Transverse colon (tissue), 4 donors: ENCODE results near the gene FOSL1. TPM values are rescaled to one million over a fixed set of nuclear protein-coding genes. Genes with fewer than 3 reads are reported as not detected.

Experiments
- DNase-seq: peaks from one replicate; pipeline ENCODE4 v3.0.0-alpha.2; 2019
- H3K27ac ChIP-seq, 4 donors: fragments of 200-600 bp; sonication (generic); 2 replicates each; pipeline ENCODE4 v1.5.1; 2016 to 2018; ENCODE audit warnings: inconsistent platforms in 4 of 4
- H3K27me3 ChIP-seq: fragments of 200-600 bp; sonication (generic); 2 replicates; pipeline ENCODE4 v1.5.1; 2017; ENCODE audit warnings: inconsistent platforms
- H3K36me3 ChIP-seq, 4 donors: fragments of 200-600 bp; sonication (generic); 2 replicates each; pipeline ENCODE4 v1.5.1; 2017 to 2019; ENCODE audit warnings: inconsistent platforms in 4 of 4
- H3K4me1 ChIP-seq, 4 donors: fragments of 200-600 bp; sonication (generic); 2 replicates each; pipeline ENCODE4 v1.5.1; 2017 to 2020; ENCODE audit warnings: inconsistent platforms in 4 of 4
- H3K4me3 ChIP-seq, 4 donors: fragments of 200-600 bp; sonication (generic); 1 replicate in 1 of 4; 2 replicates in 3 of 4; pipeline versions ENCODE4 v1.5.1 to v1.6.1; 2017 to 2019; ENCODE audit warnings: inconsistent platforms in 4 of 4
- H3K9me3 ChIP-seq, 2 donors: fragments of 200-600 bp; sonication (generic); 2 replicates each; pipeline ENCODE4 v1.5.1; 2017 to 2019; ENCODE audit warnings: inconsistent platforms in 2 of 2
- CTCF ChIP-seq, 5 experiments: fragments of 200-600 bp in 3 of 5; fragments of 450-650 bp in 2 of 5; sonication (generic) in 3 of 5; IDR thresholded peaks; 1 replicate in 2 of 5; 2 replicates in 3 of 5; pipeline ENCODE4 v1.5.1; 2016 to 2017; ENCODE audit warnings: antibody characterized with exemption in 5 of 5, inconsistent platforms in 3 of 5, mild to moderate bottlenecking in 2 of 5, moderate library complexity in 1 of 5
- EP300 ChIP-seq: sonication (generic); formaldehyde crosslinking; IDR thresholded peaks from one replicate; pipeline ENCODE4 v1.6.1; 2017; ENCODE audit warnings: antibody characterized with exemption, low read depth
- POLR2A ChIP-seq: fragments of 450-650 bp; IDR thresholded peaks from one replicate; pipeline ENCODE4 v1.6.1; 2016; ENCODE audit warnings: antibody characterized with exemption, mild to moderate bottlenecking, moderate library complexity
- POLR2AphosphoS5 ChIP-seq, 3 donors: sonication (generic); formaldehyde crosslinking; IDR thresholded peaks; one replicate each; pipeline ENCODE4 v1.6.1; 2016; ENCODE audit warnings: antibody characterized with exemption in 3 of 3
- WGBS, 2 donors: methylation state at CpG; one replicate each; pipeline ENCODE4 v1.1.5; 2018; ENCODE audit warnings: low coverage in 1 of 2; 5-methylcytosine and 5-hydroxymethylcytosine counted together
- in situ Hi-C, 4 donors: fragments of 200-750 bp; cut with MboI; loops; one replicate each; pipeline versions ENCODE4 v1.15.0 to v1.15.1; 2017; ENCODE audit warnings: low sequenced_read_pairs in 3 of 4, low pct_ligation_motif_present in 1 of 4, low pct_unique_long_range_greater_than_20kb in 1 of 4
- intact Hi-C: fragments of 100-400 bp; cut with DNase I; formaldehyde crosslinking; loops from one replicate; pipeline ENCODE4 v1.15.1; 2023; ENCODE audit warnings: low total_unique reads
- total RNA-seq, 4 donors: library from RNA; depleted of rRNA; stranded (reverse); fragments of >200 nt; gene quantifications; one replicate each; pipeline ENCODE4 v1.1.0, GENCODE V29; 2016

Gene FOSL1
- total RNA-seq, 4 donors from 2014 or later: 1.2 to 11.6 TPM; not detected in 2

GRCh38 chr11:65906602-65907001, 6.4 kb upstream of the FOSL1 start:
- H3K27ac ChIP-seq: no peak overlapping the region
- peaks cover 0 to 4% (median 4%) of the 10 kb centered on the region in 4 donors for H3K4me1 ChIP-seq
- no peaks in the 10 kb centered on the region for H3K9me3 ChIP-seq
- WGBS, 2 donors: 86 to 91% methylated on average over 4 to 5 of the region's 5 CpGs
- H3K4me3 ChIP-seq: no peak overlapping the region
- in situ Hi-C loops: no loop called here
- TF ChIP-seq POLR2A (no peak), EP300 (no peak), POLR2AphosphoS5 (IDR thresholded peaks at IDR 0.05) (no peak), CTCF (IDR thresholded peaks at IDR 0.05) (no peak)
- no peak for DNase-seq
- intact Hi-C loops: no loop called here
- no peaks in the 10 kb centered on the region for H3K36me3 ChIP-seq
- H3K27me3 ChIP-seq: no peaks in the 10 kb centered on the region

- H3K4me3 ChIP-seq: no peak overlapping the region
- H3K27me3 ChIP-seq: peaks cover 15% of the 10 kb centered on the region
- peaks cover 6 to 21% (median 19%) of the 10 kb centered on the region in 4 donors for H3K4me1 ChIP-seq
- H3K36me3 ChIP-seq: no peaks in the 10 kb centered on the region
- intact Hi-C loops: no loop called here
- WGBS, 2 donors: 42 to 60% methylated on average over 2 to 8 of the region's 8 CpGs
- H3K9me3 ChIP-seq: no peaks in the 10 kb centered on the region
- TF ChIP-seq POLR2AphosphoS5 (IDR thresholded peaks at IDR 0.05) (no peak), EP300 (no peak), POLR2A (no peak), CTCF (IDR thresholded peaks at IDR 0.05) (no peak)
- no peak overlapping the region for H3K27ac ChIP-seq
- no peak for DNase-seq
- in situ Hi-C loops: no loop called here
These were observed 3.5 kb upstream of the FOSL1 start for GRCh38 chr11:65903715-65904114.

- in situ Hi-C loops: no loop called here
- Histone ChIP-seq H3K27ac (no peak overlapping the region), H3K9me3 (no peaks in the 10 kb centered on the region), H3K27me3 (peaks cover 21% of the 10 kb centered on the region), H3K4me1 (peaks cover 6 to 22% (median 19%) of the 10 kb centered on the region in 4 donors), H3K4me3 (no peak overlapping the region), H3K36me3 (no peaks in the 10 kb centered on the region)
- TF ChIP-seq EP300: no peak
- TF ChIP-seq CTCF (IDR thresholded peaks at IDR 0.05): no peak
- no peak for TF ChIP-seq POLR2AphosphoS5 (IDR thresholded peaks at IDR 0.05)
- no peak for TF ChIP-seq POLR2A
- intact Hi-C loops: no loop called here
- 50% methylated on average over 2 of the region's 5 CpGs; no CpG with 5 or more reads in 1 of the 2 donors for WGBS, 2 donors
- DNase-seq: no peak
These were observed 2.9 kb upstream of the FOSL1 start for GRCh38 chr11:65903068-65903481.

- no peak for DNase-seq
- in situ Hi-C loops: no loop called here
- H3K36me3 ChIP-seq: no peaks in the 10 kb centered on the region
- intact Hi-C loops: no loop called here
- H3K27me3 ChIP-seq: peaks cover 21% of the 10 kb centered on the region
- 64% methylated on average over 11 of the region's 11 CpGs; no CpG with 5 or more reads in 1 of the 2 donors for WGBS, 2 donors
- TF ChIP-seq EP300 (no peak), POLR2A (no peak), POLR2AphosphoS5 (IDR thresholded peaks at IDR 0.05) (no peak)
- peak overlapping the region; percentile 56 to 78 (median 70) for H3K27ac ChIP-seq
- no peaks in the 10 kb centered on the region for H3K9me3 ChIP-seq
- peak overlapping the region in 1 of 4 donors; percentile 61 for H3K4me3 ChIP-seq
- peaks cover 6 to 22% (median 19%) of the 10 kb centered on the region in 4 donors for H3K4me1 ChIP-seq
These were observed 652 bp upstream of the FOSL1 start for GRCh38 chr11:65900899-65901180.
